Neural crest cell (in vitro differentiated cells): Measurements from ENCODE around the gene LUZP1. TPM values are rescaled to one million over a fixed set of nuclear protein-coding genes. Genes with fewer than 3 reads are reported as not detected.
A peak's percentile ranks its signal among the peaks of the same experiment; 100 is the strongest.

Experiments used
- DNase-seq: peaks from one replicate; pipeline ENCODE4 v3.0.0; 2021; ENCODE audit warnings: low read depth, mixed read lengths, low spot score
- H3K27ac Mint-ChIP-seq: one replicate; pipeline ENCODE4 v1.8.0; 2021; ENCODE audit warnings: mild to moderate bottlenecking, mixed read lengths; ENCODE audit not compliant: unreplicated experiment
- H3K27me3 Mint-ChIP-seq: 2 replicates; pipeline ENCODE4 v1.8.0; 2021; ENCODE audit warnings: low read depth, mild to moderate bottlenecking, mixed read lengths
- H3K36me3 Mint-ChIP-seq: 2 replicates; pipeline ENCODE4 v1.8.0; 2021; ENCODE audit warnings: low read depth, mild to moderate bottlenecking, mixed read lengths
- H3K4me1 Mint-ChIP-seq: 2 replicates; pipeline ENCODE4 v1.8.0; 2021; ENCODE audit warnings: mixed read lengths
- H3K4me3 Mint-ChIP-seq: one replicate; pipeline ENCODE4 v1.8.0; 2021; ENCODE audit warnings: mild to moderate bottlenecking, mixed read lengths
- H3K9me3 Mint-ChIP-seq: 2 replicates; pipeline ENCODE4 v1.8.0; 2021; ENCODE audit warnings: mixed read lengths
- total RNA-seq: library from RNA; stranded (reverse); gene quantifications from 2 replicates; pipeline ENCODE4 v1.2.1, GENCODE V29; 2021
- TF ChIP-seq, protein P1 (sequence below): fragments of 200-600 bp; sonication (generic); conservative IDR thresholded peaks from 2 replicates; pipeline ENCODE4 v1.5.0; 2021; ENCODE audit warnings: antibody characterized with exemption, mild to moderate bottlenecking

Gene LUZP1
- total RNA-seq, 1 donor from 2014 or later = 31.4 TPM

DNA sequence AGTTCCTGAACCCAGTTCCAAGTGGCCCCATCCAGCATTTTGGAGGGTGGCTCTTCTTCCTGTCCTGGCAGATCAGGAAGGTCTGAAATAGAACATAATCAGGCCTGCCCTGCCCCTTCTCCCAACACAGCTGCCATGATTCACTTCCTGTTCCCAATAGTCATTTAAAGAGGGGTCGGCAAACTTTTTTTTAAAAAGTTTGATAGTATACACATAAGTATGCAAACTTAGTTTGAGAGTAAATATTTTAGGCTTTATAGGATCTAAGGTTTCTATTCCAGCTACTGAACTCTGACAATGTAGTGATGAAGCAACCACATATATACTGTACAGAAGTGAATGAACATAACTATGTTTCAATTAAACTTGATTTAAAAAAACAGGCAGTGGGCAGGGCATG lies 66.4 kb downstream of the LUZP1 start:
- no peak for DNase-seq
- Mint-ChIP-seq H3K9me3 (no peaks in the 10 kb centered on the region), H3K27me3 (no peaks in the 10 kb centered on the region), H3K36me3 (peaks cover 5% of the 10 kb centered on the region), H3K4me1 (peaks cover 34% of the 10 kb centered on the region), H3K4me3 (no peak overlapping the region), H3K27ac (peak overlapping the region; percentile 40)
- TF ChIP-seq, protein P1, sequence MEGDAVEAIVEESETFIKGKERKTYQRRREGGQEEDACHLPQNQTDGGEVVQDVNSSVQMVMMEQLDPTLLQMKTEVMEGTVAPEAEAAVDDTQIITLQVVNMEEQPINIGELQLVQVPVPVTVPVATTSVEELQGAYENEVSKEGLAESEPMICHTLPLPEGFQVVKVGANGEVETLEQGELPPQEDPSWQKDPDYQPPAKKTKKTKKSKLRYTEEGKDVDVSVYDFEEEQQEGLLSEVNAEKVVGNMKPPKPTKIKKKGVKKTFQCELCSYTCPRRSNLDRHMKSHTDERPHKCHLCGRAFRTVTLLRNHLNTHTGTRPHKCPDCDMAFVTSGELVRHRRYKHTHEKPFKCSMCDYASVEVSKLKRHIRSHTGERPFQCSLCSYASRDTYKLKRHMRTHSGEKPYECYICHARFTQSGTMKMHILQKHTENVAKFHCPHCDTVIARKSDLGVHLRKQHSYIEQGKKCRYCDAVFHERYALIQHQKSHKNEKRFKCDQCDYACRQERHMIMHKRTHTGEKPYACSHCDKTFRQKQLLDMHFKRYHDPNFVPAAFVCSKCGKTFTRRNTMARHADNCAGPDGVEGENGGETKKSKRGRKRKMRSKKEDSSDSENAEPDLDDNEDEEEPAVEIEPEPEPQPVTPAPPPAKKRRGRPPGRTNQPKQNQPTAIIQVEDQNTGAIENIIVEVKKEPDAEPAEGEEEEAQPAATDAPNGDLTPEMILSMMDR = no peak

GRCh38 chr1:23101887-23102286 lies 66.8 kb downstream of the LUZP1 start:
- TF ChIP-seq, protein P1 = no peak
- no peaks in the 10 kb centered on the region for H3K27me3 Mint-ChIP-seq
- peaks cover 4% of the 10 kb centered on the region for H3K36me3 Mint-ChIP-seq
- no peak for DNase-seq
- peak overlapping the region; percentile 40 for H3K27ac Mint-ChIP-seq
- H3K4me3 Mint-ChIP-seq = no peak overlapping the region
- peaks cover 34% of the 10 kb centered on the region for H3K4me1 Mint-ChIP-seq
- no peaks in the 10 kb centered on the region for H3K9me3 Mint-ChIP-seq

DNA sequence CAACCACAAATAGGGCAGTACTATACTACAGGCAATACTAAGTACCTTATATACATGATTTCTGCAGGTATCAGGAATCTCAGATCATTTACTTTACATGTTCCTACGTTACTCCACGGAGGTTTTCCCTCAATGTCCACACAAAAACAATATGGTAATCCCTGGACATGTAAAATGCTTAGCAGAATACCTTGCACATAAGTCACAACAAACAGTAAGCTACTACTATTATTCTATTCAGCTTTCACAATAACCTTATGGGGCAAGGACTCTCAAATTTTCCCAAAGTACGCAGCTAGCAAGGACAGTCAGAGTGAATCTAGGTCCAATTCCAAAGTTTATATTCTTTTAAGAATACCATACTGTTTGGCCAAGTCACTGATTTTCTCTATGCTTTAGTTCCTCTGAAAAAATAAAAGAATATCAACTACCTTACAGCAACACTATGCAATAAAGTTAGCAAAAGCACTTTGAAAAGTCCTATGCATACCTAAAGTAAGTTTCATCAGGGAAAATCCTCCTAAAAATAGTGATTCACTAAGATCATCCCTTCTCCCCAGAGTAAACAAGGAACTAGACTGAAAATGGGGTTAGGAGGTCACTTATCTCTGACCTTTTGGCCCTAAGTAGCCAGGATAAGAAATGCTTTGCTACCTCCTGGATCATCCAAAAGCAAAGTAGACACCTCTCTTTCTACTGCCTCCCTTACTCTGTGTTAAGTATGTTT lies 67.4 kb downstream of the LUZP1 start:
- Mint-ChIP-seq H3K36me3 (no peaks in the 10 kb centered on the region), H3K27me3 (no peaks in the 10 kb centered on the region), H3K9me3 (no peaks in the 10 kb centered on the region), H3K4me1 (peaks cover 34% of the 10 kb centered on the region), H3K4me3 (no peak overlapping the region), H3K27ac (no peak overlapping the region)
- no peak for DNase-seq
- TF ChIP-seq, protein P1 = no peak

- Mint-ChIP-seq H3K27ac (no peak overlapping the region), H3K9me3 (no peaks in the 10 kb centered on the region), H3K4me3 (no peak overlapping the region), H3K36me3 (no peaks in the 10 kb centered on the region), H3K4me1 (peaks cover 34% of the 10 kb centered on the region), H3K27me3 (no peaks in the 10 kb centered on the region)
- DNase-seq = no peak
- TF ChIP-seq, protein P1 = no peak
Measured at GRCh38 chr1:23100074-23100748, 68.4 kb downstream of the LUZP1 start.

DNA sequence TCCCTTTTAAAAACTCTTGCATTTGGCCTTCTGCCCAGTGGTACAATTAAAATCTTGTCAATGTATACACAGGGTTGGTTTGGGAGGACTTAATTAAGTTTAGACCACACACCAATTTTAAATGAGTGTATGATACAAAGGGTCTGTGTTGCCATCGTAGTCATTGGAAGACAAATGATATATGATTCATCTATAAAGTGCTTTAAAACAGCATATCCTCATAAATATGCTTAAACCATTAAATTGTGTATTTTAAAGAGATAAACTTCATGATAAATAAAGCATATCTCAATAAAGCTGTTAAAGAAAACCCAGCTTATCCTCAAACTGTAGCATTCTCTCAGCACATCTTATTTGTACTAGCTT lies 69.5 kb downstream of the LUZP1 start:
- no peak overlapping the region for H3K27ac Mint-ChIP-seq
- DNase-seq = no peak
- H3K4me3 Mint-ChIP-seq = no peak overlapping the region
- H3K9me3 Mint-ChIP-seq = no peaks in the 10 kb centered on the region
- no peaks in the 10 kb centered on the region for H3K36me3 Mint-ChIP-seq
- H3K4me1 Mint-ChIP-seq = peaks cover 34% of the 10 kb centered on the region
- no peaks in the 10 kb centered on the region for H3K27me3 Mint-ChIP-seq
- TF ChIP-seq, protein P1 = no peak
